Measurements from ENCODE around the gene B4GALT5. TPM values are rescaled to one million over a fixed set of nuclear protein-coding genes. Genes with fewer than 3 reads are reported as not detected.

The B4GALT5 gene
- total RNA-seq, 1 experiment from 2014 or later, result 3.7 TPM

Small RNA genes within 50 kb of the gene (small RNA-seq; reads per million reads assigned to genes)
- gene RN7SL197P, result not detected
- 0.28 reads per million for gene SNRPFP1

Other genes with a start within 250 kb of the B4GALT5 start
- gene KCNB1, start 231.2 kb downstream of the B4GALT5 start, total RNA-seq (2014; rRNA removed; shearing (Covaris generic); ENCODE audit: low replicate concordance), result not detected in 2 replicates
- not detected in 2 replicates for gene PTGIS, start 145.7 kb downstream of the B4GALT5 start, total RNA-seq (2014; rRNA removed; shearing (Covaris generic); ENCODE audit: low replicate concordance)
- 10.0 and 21.5 TPM in 2 replicates for gene SLC9A8, start 99.0 kb upstream of the B4GALT5 start, total RNA-seq (2014; rRNA removed; shearing (Covaris generic); ENCODE audit: low replicate concordance)
- gene SPATA2, start 201.7 kb upstream of the B4GALT5 start, total RNA-seq (2014; rRNA removed; shearing (Covaris generic); ENCODE audit: low replicate concordance), result 3.1 and 3.5 TPM in 2 replicates
- gene RNF114, start 222.5 kb upstream of the B4GALT5 start, total RNA-seq (2014; rRNA removed; shearing (Covaris generic); ENCODE audit: low replicate concordance), result 34.2 and 38.1 TPM in 2 replicates